MM.1S (cell line): ENCODE data around the gene SPOCD1.

ENCODE experiments used
- CTCF ChIP-seq: fragments of 300-600 bp; sonication (generic); IDR thresholded peaks from 2 replicates; pipeline ENCODE4 v1.5.1; 2016; ENCODE audit warnings: antibody characterized with exemption, low read length, mixed read lengths
- EZH2phosphoT487 ChIP-seq: fragments of 300-600 bp; sonication (generic); IDR thresholded peaks from 2 replicates; pipeline ENCODE4 v1.6.1; 2018; ENCODE audit warnings: antibody characterized with exemption, low read length

- TF ChIP-seq CTCF (no peak), EZH2phosphoT487 (no peak)
These were observed 25.2 kb downstream of the SPOCD1 start for GRCh38 chr1:31790641-31791091.
